IMR-90 (cell line): ENCODE data around the gene OR1Q1. TPM values are rescaled to one million over a fixed set of nuclear protein-coding genes. Genes with fewer than 3 reads are reported as not detected.

Experiments used
- ATAC-seq: fragments of 200-7000 bp; cut with Tn5 transposase; 2 replicates; pipeline ENCODE4 v1.9.1; 2020; ENCODE audit warnings: low read depth, mild to moderate bottlenecking, moderate library complexity
- BruUV-seq: library from RNA; stranded (reverse); fragments of 400-500 nt; replicated peaks from 2 replicates; lab custom pipeline; 2021; lab: Mats Ljungman, UMichigan
- CTCF ChIA-PET: fragments of 300-600 bp; formaldehyde crosslinking; extraction: SDS; loops from one replicate; lab custom pipeline; 2021; ENCODE audit warnings: antibody characterized with exemption; lab: Yijun Ruan, JAX
- POLR2A ChIA-PET: fragments of 300-600 bp; sonication (Branson Sonifier 250); formaldehyde crosslinking; loops from one replicate; lab custom pipeline; 2022; ENCODE audit warnings: antibody characterized with exemption; ENCODE audit not compliant: unreplicated experiment; lab: Charles Lee
- DNase-seq: peaks from one replicate; pipeline ENCODE4 v3.0.0; 2013
- H2AFZ ChIP-seq: replicated peaks from 2 replicates; pipeline ENCODE3; 2013; ENCODE audit warnings: low read length, mild to moderate bottlenecking; ENCODE audit not compliant: poor library complexity
- H2AK5ac ChIP-seq: 2 replicates; pipeline ENCODE4 v1.6.1; 2013; ENCODE audit warnings: low read depth, low read length, inconsistent platforms
- H2AK9ac ChIP-seq: replicated peaks from 2 replicates; pipeline ENCODE3; 2013; ENCODE audit warnings: mild to moderate bottlenecking, low read depth, low read length, moderate library complexity; ENCODE audit not compliant: poor library complexity
- H2BK120ac ChIP-seq: 2 replicates; pipeline ENCODE4 v1.6.1; 2013; ENCODE audit warnings: low read depth, low read length, inconsistent platforms
- H2BK15ac ChIP-seq: 3 replicates; pipeline ENCODE4 v1.6.1; 2013; ENCODE audit warnings: low read depth, low read length, inconsistent platforms
- H2BK20ac ChIP-seq: 2 replicates; pipeline ENCODE4 v1.6.1; 2013; ENCODE audit warnings: low read depth, mild to moderate bottlenecking, inconsistent platforms, low read length, moderate library complexity
- H2BK5ac ChIP-seq: 2 replicates; pipeline ENCODE4 v1.6.1; 2013; ENCODE audit warnings: mild to moderate bottlenecking, low read depth, low read length, inconsistent platforms; ENCODE audit not compliant: poor library complexity, severe bottlenecking
- H3K14ac ChIP-seq: replicated peaks from 2 replicates; pipeline ENCODE4 v1.6.1; 2013; ENCODE audit warnings: low read depth, low read length, inconsistent platforms
- H3K18ac ChIP-seq: 2 replicates; pipeline ENCODE4 v1.6.1; 2013; ENCODE audit warnings: low read depth, low read length, control low read depth
- H3K23ac ChIP-seq: 2 replicates; pipeline ENCODE4 v1.6.1; 2013; ENCODE audit warnings: low read depth, low read length, inconsistent platforms
- H3K27ac ChIP-seq: 2 replicates; pipeline ENCODE4 v1.5.1; 2013; ENCODE audit warnings: mild to moderate bottlenecking, control low read depth, low read length; ENCODE audit not compliant: insufficient read depth
- H3K27me3 ChIP-seq: 2 replicates; pipeline ENCODE4 v1.6.1; 2013; ENCODE audit warnings: low read length; ENCODE audit not compliant: control insufficient read depth, insufficient read depth
- H3K36me3 ChIP-seq: 2 replicates; pipeline ENCODE4 v1.6.1; 2013; ENCODE audit warnings: low read length, mixed read lengths; ENCODE audit not compliant: control insufficient read depth, insufficient read depth
- H3K4ac ChIP-seq: 2 replicates; pipeline ENCODE4 v1.6.1; 2013; ENCODE audit warnings: low read depth, low read length, inconsistent platforms
- H3K4me1 ChIP-seq: 2 replicates; pipeline ENCODE4 v1.6.1; 2013; ENCODE audit warnings: low read length, mixed read lengths; ENCODE audit not compliant: control insufficient read depth, insufficient read depth
- H3K4me2 ChIP-seq: 2 replicates; pipeline ENCODE4 v1.6.1; 2013; ENCODE audit warnings: low read depth, mild to moderate bottlenecking, control low read depth, low read length, moderate library complexity
- H3K4me3 ChIP-seq: 2 replicates; pipeline ENCODE4 v1.5.1; 2013; ENCODE audit warnings: low read depth, mild to moderate bottlenecking, control low read depth, low read length, moderate library complexity; ENCODE audit not compliant: insufficient read depth
- H3K56ac ChIP-seq: 2 replicates; pipeline ENCODE4 v1.6.1; 2013; ENCODE audit warnings: low read length, inconsistent platforms; ENCODE audit not compliant: insufficient read depth; ENCODE audit errors: extremely low read depth
- H3K79me1 ChIP-seq, 2 experiments: 2 replicates each; pipeline ENCODE4 v1.6.1; 2013; ENCODE audit warnings: low read length in 2 of 2, inconsistent platforms in 1 of 2, low read depth in 1 of 2
- H3K9ac ChIP-seq: 2 replicates; pipeline ENCODE4 v1.6.1; 2013; ENCODE audit warnings: low read depth, low read length, control low read depth
- H3K9me1 ChIP-seq: 2 replicates; pipeline ENCODE4 v1.6.1; 2013; ENCODE audit warnings: low read length, inconsistent platforms; ENCODE audit not compliant: insufficient read depth
- H3K9me3 ChIP-seq: 2 replicates; pipeline ENCODE4 v1.6.1; 2013; ENCODE audit warnings: low read length; ENCODE audit not compliant: control insufficient read depth, insufficient read depth
- H4K20me1 ChIP-seq: 2 replicates; pipeline ENCODE4 v1.6.1; 2013; ENCODE audit warnings: low read length, inconsistent platforms; ENCODE audit not compliant: insufficient read depth
- H4K5ac ChIP-seq: 2 replicates; pipeline ENCODE4 v1.6.1; 2013; ENCODE audit warnings: mild to moderate bottlenecking, low read depth, low read length, control low read depth
- H4K8ac ChIP-seq, 2 experiments: 2 replicates each; pipeline ENCODE4 v1.6.1; 2013; ENCODE audit warnings: low read depth in 2 of 2, low read length in 2 of 2, control low read depth in 1 of 2, inconsistent platforms in 1 of 2
- H4K91ac ChIP-seq: 2 replicates; pipeline ENCODE4 v1.6.1; 2013; ENCODE audit warnings: low read depth, low read length, inconsistent platforms; ENCODE audit not compliant: insufficient read depth
- BHLHE40 ChIP-seq: fragments of 150-350 bp; IDR thresholded peaks from 2 replicates; pipeline ENCODE4 v1.6.1; 2016; ENCODE audit warnings: mild to moderate bottlenecking, low read depth, low read length
- CEBPB ChIP-seq: IDR thresholded peaks from 2 replicates; pipeline ENCODE4 v1.6.1; 2012; ENCODE audit warnings: low read depth, low read length, improper control_type of control experiment
- CHD1 ChIP-seq: IDR thresholded peaks from 2 replicates; pipeline ENCODE4 v1.6.1; 2012; ENCODE audit warnings: low read depth, low read length, improper control_type of control experiment
- FOS ChIP-seq: fragments of 150-350 bp; IDR thresholded peaks from 2 replicates; pipeline ENCODE4 v1.6.1; 2016; ENCODE audit warnings: low read depth, low read length
- MAFK ChIP-seq: IDR thresholded peaks from 2 replicates; pipeline ENCODE4 v1.6.1; 2012; ENCODE audit warnings: low read depth, low read length, improper control_type of control experiment
- MAZ ChIP-seq: IDR thresholded peaks from 2 replicates; pipeline ENCODE4 v1.6.1; 2012; ENCODE audit warnings: low read depth, mild to moderate bottlenecking, low read length, improper control_type of control experiment, moderate library complexity, borderline replicate concordance
- MXI1 ChIP-seq: IDR thresholded peaks from 2 replicates; pipeline ENCODE4 v1.6.1; 2012; ENCODE audit warnings: low read depth, mild to moderate bottlenecking, low read length, moderate library complexity, borderline replicate concordance
- NFE2L2 ChIP-seq: fragments of 150-350 bp; IDR thresholded peaks from 2 replicates; pipeline ENCODE4 v1.6.1; 2016; ENCODE audit warnings: low read depth, mild to moderate bottlenecking, low read length
- POLR2A ChIP-seq: IDR thresholded peaks from 2 replicates; pipeline ENCODE4 v1.6.1; 2012; ENCODE audit warnings: mild to moderate bottlenecking, low read depth, low read length
- RAD21 ChIP-seq: IDR thresholded peaks from 2 replicates; pipeline ENCODE4 v1.6.1; 2012; ENCODE audit warnings: low read length, improper control_type of control experiment
- RCOR1 ChIP-seq: IDR thresholded peaks from 2 replicates; pipeline ENCODE4 v1.6.1; 2012; ENCODE audit warnings: mild to moderate bottlenecking, low read length, improper control_type of control experiment; ENCODE audit not compliant: insufficient replicate concordance
- RFX5 ChIP-seq: IDR thresholded peaks from 2 replicates; pipeline ENCODE4 v1.8.0; 2012; ENCODE audit warnings: low read depth, mild to moderate bottlenecking, low read length, moderate library complexity
- SMC3 ChIP-seq: fragments of 150-350 bp; IDR thresholded peaks from 2 replicates; pipeline ENCODE4 v1.6.1; 2016; ENCODE audit warnings: low read depth, mild to moderate bottlenecking, antibody characterized with exemption, low read length, moderate library complexity
- WGBS, 2 experiments: methylation state at CpG; one replicate each; pipeline versions ENCODE4 v1.1.5 to v1.1.7; 2013; ENCODE audit warnings: missing lambda C conversion rate in 2 of 2; ENCODE audit not compliant: insufficient read length in 1 of 2; ENCODE audit errors: extremely low coverage in 2 of 2; 5-methylcytosine and 5-hydroxymethylcytosine counted together
- dilution Hi-C: fragments of 300-500 bp; cut with HindIII; formaldehyde crosslinking; loops from one replicate; pipeline ENCODE4 v1.14.3; 2018; ENCODE audit warnings: low sequenced_read_pairs; ENCODE audit not compliant: unreplicated experiment
- in situ Hi-C: fragments of 300-500 bp; cut with MboI; formaldehyde crosslinking; loops from 3 replicates; pipeline ENCODE4 v1.14.3; 2019; ENCODE audit warnings: low sequenced_read_pairs, inconsistent platforms, mixed read lengths
- intact Hi-C: fragments of 100-400 bp; cut with micrococcal nuclease; formaldehyde crosslinking; loops from 2 replicates; pipeline ENCODE4 v1.10.0; 2022
- polyA plus RNA-seq, 3 experiments: library from polyadenylated mRNA; depleted of rRNA; stranded (reverse); fragments of >200 nt; gene quantifications; 2 replicates each; pipeline ENCODE4 v1.2.3, GENCODE V29; 2012; ENCODE audit warnings: low replicate concordance in 1 of 3
- total RNA-seq: library from RNA; depleted of rRNA; stranded (reverse); fragments of >200 nt; gene quantifications from 2 replicates; pipeline ENCODE4 v1.2.3, GENCODE V29; 2012
- TF ChIP-seq, protein P1 (sequence below): fragments of 150-350 bp; IDR thresholded peaks from 2 replicates; pipeline ENCODE4 v1.6.1; 2017; ENCODE audit warnings: mild to moderate bottlenecking, antibody characterized with exemption, low read length, low read depth
- TF ChIP-seq, protein P2 (sequence below): conservative IDR thresholded peaks from 2 replicates; pipeline ENCODE4 v1.5.1; 2012; ENCODE audit warnings: mild to moderate bottlenecking, low read depth, low read length, improper control_type of control experiment
- TF ChIP-seq, protein P3 (sequence below): fragments of 150-350 bp; IDR thresholded peaks from 2 replicates; pipeline ENCODE4 v1.6.1; 2016; ENCODE audit warnings: low read depth, mild to moderate bottlenecking, low read length, moderate library complexity, borderline replicate concordance

OR1Q1 gene
- total and polyA plus RNA-seq, 2 of the 4 experiments (the other 2 are of a cell fraction): not detected

DNA sequence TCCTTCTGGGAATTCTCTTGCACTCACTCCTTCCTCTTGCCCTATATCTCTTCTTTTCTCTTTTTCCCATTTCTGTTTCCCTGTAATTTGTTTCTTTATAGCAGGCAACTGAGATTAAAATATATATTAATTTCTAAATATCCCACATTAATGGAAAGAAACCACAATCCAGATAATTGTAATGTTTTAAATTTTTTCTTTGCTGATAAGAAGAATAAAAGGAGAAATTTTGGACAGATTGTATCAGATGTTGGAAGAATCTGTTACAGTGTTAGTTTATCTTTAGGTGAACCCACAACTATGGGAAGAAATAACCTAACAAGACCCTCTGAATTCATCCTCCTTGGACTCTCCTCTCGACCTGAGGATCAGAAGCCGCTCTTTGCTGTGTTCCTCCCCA, 46.9 kb downstream of the OR1Q1 start, which contains the start of gene OR1L1:
Gene OR1L1, plus strand, starts transcription at position 301 of the 400 bp plus-strand sequence. Its CDS starts 0 bp downstream, at position 301.
- H3K18ac ChIP-seq: no peak within 1 kb of the TSS
- in situ Hi-C loops: no loop called here
- H4K5ac ChIP-seq: no peak within 1 kb of the TSS
- H2BK15ac ChIP-seq: no peak within 1 kb of the TSS
- no peak within 1 kb of the TSS for H3K9ac ChIP-seq
- no peaks in the 10 kb centered on the region for H4K20me1 ChIP-seq
- WGBS, 2 experiments: no CpG with 5 or more reads among the region's 2 CpGs
- no peak for DNase-seq
- H3K27ac ChIP-seq: no peak within 1 kb of the TSS
- no peak within 1 kb of the TSS for H2BK20ac ChIP-seq
- H3K27me3 ChIP-seq: no peaks in the 10 kb centered on the region
- intact Hi-C loops: no loop called here
- dilution Hi-C loops: no loop called here
- TF ChIP-seq POLR2A (no peak), MAZ (no peak), NFE2L2 (no peak), MXI1 (no peak), RFX5 (no peak), FOS (no peak), BHLHE40 (no peak), SMC3 (no peak), RCOR1 (no peak), MAFK (no peak), RAD21 (no peak), CHD1 (no peak), CEBPB (no peak)
- TF ChIP-seq, protein P1, sequence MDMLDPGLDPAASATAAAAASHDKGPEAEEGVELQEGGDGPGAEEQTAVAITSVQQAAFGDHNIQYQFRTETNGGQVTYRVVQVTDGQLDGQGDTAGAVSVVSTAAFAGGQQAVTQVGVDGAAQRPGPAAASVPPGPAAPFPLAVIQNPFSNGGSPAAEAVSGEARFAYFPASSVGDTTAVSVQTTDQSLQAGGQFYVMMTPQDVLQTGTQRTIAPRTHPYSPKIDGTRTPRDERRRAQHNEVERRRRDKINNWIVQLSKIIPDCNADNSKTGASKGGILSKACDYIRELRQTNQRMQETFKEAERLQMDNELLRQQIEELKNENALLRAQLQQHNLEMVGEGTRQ: no peak
- TF ChIP-seq, protein P2, sequence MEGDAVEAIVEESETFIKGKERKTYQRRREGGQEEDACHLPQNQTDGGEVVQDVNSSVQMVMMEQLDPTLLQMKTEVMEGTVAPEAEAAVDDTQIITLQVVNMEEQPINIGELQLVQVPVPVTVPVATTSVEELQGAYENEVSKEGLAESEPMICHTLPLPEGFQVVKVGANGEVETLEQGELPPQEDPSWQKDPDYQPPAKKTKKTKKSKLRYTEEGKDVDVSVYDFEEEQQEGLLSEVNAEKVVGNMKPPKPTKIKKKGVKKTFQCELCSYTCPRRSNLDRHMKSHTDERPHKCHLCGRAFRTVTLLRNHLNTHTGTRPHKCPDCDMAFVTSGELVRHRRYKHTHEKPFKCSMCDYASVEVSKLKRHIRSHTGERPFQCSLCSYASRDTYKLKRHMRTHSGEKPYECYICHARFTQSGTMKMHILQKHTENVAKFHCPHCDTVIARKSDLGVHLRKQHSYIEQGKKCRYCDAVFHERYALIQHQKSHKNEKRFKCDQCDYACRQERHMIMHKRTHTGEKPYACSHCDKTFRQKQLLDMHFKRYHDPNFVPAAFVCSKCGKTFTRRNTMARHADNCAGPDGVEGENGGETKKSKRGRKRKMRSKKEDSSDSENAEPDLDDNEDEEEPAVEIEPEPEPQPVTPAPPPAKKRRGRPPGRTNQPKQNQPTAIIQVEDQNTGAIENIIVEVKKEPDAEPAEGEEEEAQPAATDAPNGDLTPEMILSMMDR: no peak
- TF ChIP-seq, protein P3, sequence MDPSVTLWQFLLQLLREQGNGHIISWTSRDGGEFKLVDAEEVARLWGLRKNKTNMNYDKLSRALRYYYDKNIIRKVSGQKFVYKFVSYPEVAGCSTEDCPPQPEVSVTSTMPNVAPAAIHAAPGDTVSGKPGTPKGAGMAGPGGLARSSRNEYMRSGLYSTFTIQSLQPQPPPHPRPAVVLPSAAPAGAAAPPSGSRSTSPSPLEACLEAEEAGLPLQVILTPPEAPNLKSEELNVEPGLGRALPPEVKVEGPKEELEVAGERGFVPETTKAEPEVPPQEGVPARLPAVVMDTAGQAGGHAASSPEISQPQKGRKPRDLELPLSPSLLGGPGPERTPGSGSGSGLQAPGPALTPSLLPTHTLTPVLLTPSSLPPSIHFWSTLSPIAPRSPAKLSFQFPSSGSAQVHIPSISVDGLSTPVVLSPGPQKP: no peak
- H2AK9ac ChIP-seq: no peak within 1 kb of the TSS
- no peak within 1 kb of the TSS for H3K4me2 ChIP-seq
- H3K14ac ChIP-seq: no peak within 1 kb of the TSS
- H3K4ac ChIP-seq: no peak within 1 kb of the TSS
- no peak within 1 kb of the TSS for H4K8ac ChIP-seq
- H3K79me1 ChIP-seq: no peaks in the 10 kb centered on the region
- H2BK120ac ChIP-seq: no peak within 1 kb of the TSS
- no peaks in the 10 kb centered on the region for H3K9me3 ChIP-seq
- H3K56ac ChIP-seq: no peak within 1 kb of the TSS
- no peak within 1 kb of the TSS for H2AK5ac ChIP-seq
- POLR2A ChIA-PET: interaction anchor here (0.7 kb wide), 1 partner anchor 183 kb away, joined by 3 read pairs; no protein-coding TSS in a partner anchor
- H3K4me1 ChIP-seq: no peaks in the 10 kb centered on the region
- no peak within 1 kb of the TSS for H3K4me3 ChIP-seq
- no peak within 1 kb of the TSS for H4K91ac ChIP-seq
- BruUV-seq: no TSS peak
- H3K36me3 ChIP-seq: no peaks in the 10 kb centered on the region
- H2BK5ac ChIP-seq: no peak within 1 kb of the TSS
- H3K23ac ChIP-seq: no peak within 1 kb of the TSS
- H3K9me1 ChIP-seq: no peaks in the 10 kb centered on the region; the same call in 1 of the 2 replicates
- no peak for ATAC-seq
- CTCF ChIA-PET: no interaction called here
- H2AFZ ChIP-seq: no peak within 1 kb of the TSS
